ENCODE data around the gene MYOM3.

Gene MYOM3

GRCh38 chr1:24081190-24081589 is 30.7 kb downstream of the MYOM3 start:
- DNase-seq (ENCODE audit: low spot score) = no peak
- TF ChIP-seq CTCF (IDR thresholded peaks at IDR 0.05; ENCODE audit: extremely low read depth, missing control alignments) = no peak

- no peak for TF ChIP-seq CTCF (IDR thresholded peaks at IDR 0.05; ENCODE audit: extremely low read depth, missing control alignments)
- DNase-seq (ENCODE audit: low spot score) = no peak
Observed at GRCh38 chr1:24080131-24080530, 31.8 kb downstream of the MYOM3 start.

- TF ChIP-seq CTCF (IDR thresholded peaks at IDR 0.05; ENCODE audit: extremely low read depth, missing control alignments) = no peak
- DNase-seq (ENCODE audit: low spot score) = no peak
Observed at GRCh38 chr1:24077278-24077978, 34.5 kb downstream of the MYOM3 start.

GRCh38 chr1:24075946-24076345 is 36.0 kb downstream of the MYOM3 start:
- TF ChIP-seq CTCF (IDR thresholded peaks at IDR 0.05; ENCODE audit: extremely low read depth, missing control alignments) = no peak
- no peak for DNase-seq (ENCODE audit: low spot score)

- DNase-seq (ENCODE audit: low spot score) = no peak
- TF ChIP-seq CTCF (IDR thresholded peaks at IDR 0.05; ENCODE audit: extremely low read depth, missing control alignments) = no peak
Observed at GRCh38 chr1:24075590-24075854, 36.4 kb downstream of the MYOM3 start.

GRCh38 chr1:24074817-24075589 is 36.9 kb downstream of the MYOM3 start:
- no peak for TF ChIP-seq CTCF (IDR thresholded peaks at IDR 0.05; ENCODE audit: extremely low read depth, missing control alignments)
- DNase-seq (ENCODE audit: low spot score) = no peak

GRCh38 chr1:24074196-24074595 is 37.7 kb downstream of the MYOM3 start:
- TF ChIP-seq CTCF (IDR thresholded peaks at IDR 0.05; ENCODE audit: extremely low read depth, missing control alignments) = no peak
- no peak for DNase-seq (ENCODE audit: low spot score)

Measured in GM20000 (cell line).